IMR-90 (cell line): ENCODE measurements around the gene RTN1.

ENCODE experiments used
- CEBPB ChIP-seq: IDR thresholded peaks from 2 replicates; pipeline ENCODE4 v1.6.1; 2012; ENCODE audit warnings: low read depth, low read length, improper control_type of control experiment
- CHD1 ChIP-seq: IDR thresholded peaks from 2 replicates; pipeline ENCODE4 v1.6.1; 2012; ENCODE audit warnings: low read depth, low read length, improper control_type of control experiment
- CTCF ChIP-seq: conservative IDR thresholded peaks from 2 replicates; pipeline ENCODE4 v1.5.1; 2012; ENCODE audit warnings: mild to moderate bottlenecking, low read depth, low read length, improper control_type of control experiment
- ELK1 ChIP-seq: fragments of 150-350 bp; IDR thresholded peaks from 2 replicates; pipeline ENCODE4 v1.6.1; 2016; ENCODE audit warnings: low read depth, mild to moderate bottlenecking, low read length, moderate library complexity, borderline replicate concordance
- MXI1 ChIP-seq: IDR thresholded peaks from 2 replicates; pipeline ENCODE4 v1.6.1; 2012; ENCODE audit warnings: low read depth, mild to moderate bottlenecking, low read length, moderate library complexity, borderline replicate concordance
- RAD21 ChIP-seq: IDR thresholded peaks from 2 replicates; pipeline ENCODE4 v1.6.1; 2012; ENCODE audit warnings: low read length, improper control_type of control experiment
- RCOR1 ChIP-seq: IDR thresholded peaks from 2 replicates; pipeline ENCODE4 v1.6.1; 2012; ENCODE audit warnings: mild to moderate bottlenecking, low read length, improper control_type of control experiment; ENCODE audit not compliant: insufficient replicate concordance
- RFX5 ChIP-seq: IDR thresholded peaks from 2 replicates; pipeline ENCODE4 v1.8.0; 2012; ENCODE audit warnings: low read depth, mild to moderate bottlenecking, low read length, moderate library complexity
- SMC3 ChIP-seq: fragments of 150-350 bp; IDR thresholded peaks from 2 replicates; pipeline ENCODE4 v1.6.1; 2016; ENCODE audit warnings: low read depth, mild to moderate bottlenecking, antibody characterized with exemption, low read length, moderate library complexity
- USF2 ChIP-seq: fragments of 150-350 bp; IDR thresholded peaks from 2 replicates; pipeline ENCODE4 v1.6.1; 2017; ENCODE audit warnings: mild to moderate bottlenecking, antibody characterized with exemption, low read length, low read depth

- TF ChIP-seq USF2 = no peak
- TF ChIP-seq CEBPB = no peak
- TF ChIP-seq CTCF = no peak
- no peak for TF ChIP-seq RCOR1
- no peak for TF ChIP-seq ELK1
- TF ChIP-seq SMC3 = no peak
- TF ChIP-seq MXI1 = no peak
- TF ChIP-seq RFX5 = no peak
- no peak for TF ChIP-seq CHD1
- no peak for TF ChIP-seq RAD21
These were observed 42.6 kb upstream of the RTN1 start for GRCh38 chr14:59913187-59913586.
